ENCODE measurements around the gene HUS1. TPM values are rescaled to one million over a fixed set of nuclear protein-coding genes. Genes with fewer than 3 reads are reported as not detected.
"Not testable (repeated sequence)": the region's sequence is repeated elsewhere in the genome, so short reads cannot be mapped to it uniquely, and the experiment has no call there.

The HUS1 gene
- total RNA-seq, 1 donor from 2014 or later = 40.6 TPM

GRCh38 chr7:47982610-47983009, 3.2 kb upstream of the HUS1 start:
- no peak for DNase-seq
- H3K27me3 Mint-ChIP-seq (ENCODE audit: unreplicated experiment) = peaks cover 2% of the 10 kb centered on the region
- peaks cover 4% of the 10 kb centered on the region for H3K9me3 Mint-ChIP-seq (ENCODE audit: unreplicated experiment)
- H3K27ac Mint-ChIP-seq (ENCODE audit: unreplicated experiment) = peak overlapping the region; percentile 80
- TF ChIP-seq CTCF (IDR thresholded peaks at IDR 0.05; ENCODE audit: partially characterized antibody, unreplicated experiment) = no peak
- H3K4me1 Mint-ChIP-seq (ENCODE audit: low read depth, unreplicated experiment) = peaks cover 17% of the 10 kb centered on the region
- no peak overlapping the region for H3K4me3 Mint-ChIP-seq (ENCODE audit: unreplicated experiment)
- no peaks in the 10 kb centered on the region for H3K36me3 Mint-ChIP-seq (ENCODE audit: unreplicated experiment)

GRCh38 chr7:47980648-47981047, 1.2 kb upstream of the HUS1 start:
- H3K27me3 Mint-ChIP-seq (ENCODE audit: unreplicated experiment); H3K9me3 Mint-ChIP-seq (ENCODE audit: unreplicated experiment); H3K27ac Mint-ChIP-seq (ENCODE audit: unreplicated experiment); DNase-seq; H3K4me3 Mint-ChIP-seq (ENCODE audit: unreplicated experiment); H3K36me3 Mint-ChIP-seq (ENCODE audit: unreplicated experiment): not testable (repeated sequence)
- H3K4me1 Mint-ChIP-seq (ENCODE audit: low read depth, unreplicated experiment) = peaks cover 17% of the 10 kb centered on the region

GRCh38 chr7:47979832-47980181, 392 bp upstream of the HUS1 start:
- peak overlapping the region; percentile 95 for H3K27ac Mint-ChIP-seq (ENCODE audit: unreplicated experiment)
- H3K4me3 Mint-ChIP-seq (ENCODE audit: unreplicated experiment) = peak overlapping the region; percentile 87
- no peaks in the 10 kb centered on the region for H3K36me3 Mint-ChIP-seq (ENCODE audit: unreplicated experiment)
- H3K27me3 Mint-ChIP-seq (ENCODE audit: unreplicated experiment) = peaks cover 2% of the 10 kb centered on the region
- no peak for DNase-seq
- H3K4me1 Mint-ChIP-seq (ENCODE audit: low read depth, unreplicated experiment) = peaks cover 17% of the 10 kb centered on the region
- no peak for TF ChIP-seq CTCF (IDR thresholded peaks at IDR 0.05; ENCODE audit: partially characterized antibody, unreplicated experiment)
- H3K9me3 Mint-ChIP-seq (ENCODE audit: unreplicated experiment) = peaks cover 4% of the 10 kb centered on the region

GRCh38 chr7:47978790-47979144, 648 bp downstream of the HUS1 start:
- H3K27ac Mint-ChIP-seq (ENCODE audit: unreplicated experiment) = peak overlapping the region; percentile 95
- H3K4me3 Mint-ChIP-seq (ENCODE audit: unreplicated experiment) = peak overlapping the region; percentile 87
- H3K9me3 Mint-ChIP-seq (ENCODE audit: unreplicated experiment) = peaks cover 4% of the 10 kb centered on the region
- peaks cover 2% of the 10 kb centered on the region for H3K27me3 Mint-ChIP-seq (ENCODE audit: unreplicated experiment)
- no peaks in the 10 kb centered on the region for H3K36me3 Mint-ChIP-seq (ENCODE audit: unreplicated experiment)
- no peak for DNase-seq
- no peak for TF ChIP-seq CTCF (IDR thresholded peaks at IDR 0.05; ENCODE audit: partially characterized antibody, unreplicated experiment)
- H3K4me1 Mint-ChIP-seq (ENCODE audit: low read depth, unreplicated experiment) = peaks cover 21% of the 10 kb centered on the region

- no peaks in the 10 kb centered on the region for H3K27me3 Mint-ChIP-seq (ENCODE audit: unreplicated experiment)
- H3K4me3 Mint-ChIP-seq (ENCODE audit: unreplicated experiment) = no peak overlapping the region
- DNase-seq = no peak
- H3K27ac Mint-ChIP-seq (ENCODE audit: unreplicated experiment) = no peak overlapping the region
- TF ChIP-seq CTCF (IDR thresholded peaks at IDR 0.05; ENCODE audit: partially characterized antibody, unreplicated experiment) = no peak
- peaks cover 31% of the 10 kb centered on the region for H3K4me1 Mint-ChIP-seq (ENCODE audit: low read depth, unreplicated experiment)
- no peaks in the 10 kb centered on the region for H3K36me3 Mint-ChIP-seq (ENCODE audit: unreplicated experiment)
- peaks cover 3% of the 10 kb centered on the region for H3K9me3 Mint-ChIP-seq (ENCODE audit: unreplicated experiment)
Measured at GRCh38 chr7:47973739-47974138, 5.7 kb downstream of the HUS1 start.

- DNase-seq = no peak
- peaks cover 3% of the 10 kb centered on the region for H3K27me3 Mint-ChIP-seq (ENCODE audit: unreplicated experiment)
- peaks cover 9% of the 10 kb centered on the region for H3K36me3 Mint-ChIP-seq (ENCODE audit: unreplicated experiment)
- no peak overlapping the region for H3K27ac Mint-ChIP-seq (ENCODE audit: unreplicated experiment)
- peaks cover 26% of the 10 kb centered on the region for H3K4me1 Mint-ChIP-seq (ENCODE audit: low read depth, unreplicated experiment)
- H3K4me3 Mint-ChIP-seq (ENCODE audit: unreplicated experiment) = no peak overlapping the region
- H3K9me3 Mint-ChIP-seq (ENCODE audit: unreplicated experiment) = peaks cover 5% of the 10 kb centered on the region
- no peak for TF ChIP-seq CTCF (IDR thresholded peaks at IDR 0.05; ENCODE audit: partially characterized antibody, unreplicated experiment)
Measured at GRCh38 chr7:47970761-47971160, 8.7 kb downstream of the HUS1 start.
